HUES64 (cell line): ENCODE measurements around the gene KY.

Source experiments
- H3K27ac ChIP-seq: 2 replicates; pipeline ENCODE4 v1.7.0; 2013; ENCODE audit warnings: low read depth, low read length, inconsistent platforms
- H3K27me3 ChIP-seq: 2 replicates; pipeline ENCODE4 v1.6.1; 2013; ENCODE audit warnings: mild to moderate bottlenecking, low read length; ENCODE audit not compliant: insufficient read depth
- H3K36me3 ChIP-seq: 2 replicates; pipeline ENCODE4 v1.6.1; 2013; ENCODE audit warnings: mild to moderate bottlenecking, low read length; ENCODE audit not compliant: insufficient read depth
- H3K4me1 ChIP-seq: 2 replicates; pipeline ENCODE4 v1.6.1; 2013; ENCODE audit warnings: mild to moderate bottlenecking, low read length, moderate library complexity; ENCODE audit not compliant: insufficient read depth
- H3K4me3 ChIP-seq: 2 replicates; pipeline ENCODE4 v1.5.1; 2013; ENCODE audit warnings: mild to moderate bottlenecking, low read length, moderate library complexity
- H3K9ac ChIP-seq: 2 replicates; pipeline ENCODE4 v1.6.1; 2013; ENCODE audit warnings: mild to moderate bottlenecking, low read depth, low read length
- H3K9me3 ChIP-seq: 2 replicates; pipeline ENCODE4 v1.6.1; 2013; ENCODE audit warnings: low read depth, low read length; ENCODE audit not compliant: insufficient read depth
- WGBS: fragments of 150-250, 120-280 bp; methylation state at CpG from one replicate; pipeline ENCODE4 v1.1.7; 2013; ENCODE audit warnings: missing lambda C conversion rate; 5-methylcytosine and 5-hydroxymethylcytosine counted together

Gene KY

GRCh38 chr3:134667406-134667805 is 16.6 kb upstream of the KY start:
- Histone ChIP-seq H3K9me3 (no peaks in the 10 kb centered on the region), H3K4me1 (no peaks in the 10 kb centered on the region), H3K27ac (no peak overlapping the region), H3K9ac (no peak overlapping the region), H3K27me3 (no peaks in the 10 kb centered on the region; the same call in 1 of the 2 replicates), H3K4me3 (no peak overlapping the region), H3K36me3 (no peaks in the 10 kb centered on the region)
- 94% methylated on average over 3 of the region's 3 CpGs for WGBS

- no peak overlapping the region for H3K27ac ChIP-seq
- no peaks in the 10 kb centered on the region for H3K36me3 ChIP-seq
- H3K4me1 ChIP-seq: no peaks in the 10 kb centered on the region
- H3K27me3 ChIP-seq: no peaks in the 10 kb centered on the region; the same call in 1 of the 2 replicates
- no peak overlapping the region for H3K4me3 ChIP-seq
- no peaks in the 10 kb centered on the region for H3K9me3 ChIP-seq
- H3K9ac ChIP-seq: no peak overlapping the region
- 87% methylated on average over 9 of the region's 9 CpGs for WGBS
These were observed 16.1 kb upstream of the KY start for GRCh38 chr3:134666885-134667284.

DNA sequence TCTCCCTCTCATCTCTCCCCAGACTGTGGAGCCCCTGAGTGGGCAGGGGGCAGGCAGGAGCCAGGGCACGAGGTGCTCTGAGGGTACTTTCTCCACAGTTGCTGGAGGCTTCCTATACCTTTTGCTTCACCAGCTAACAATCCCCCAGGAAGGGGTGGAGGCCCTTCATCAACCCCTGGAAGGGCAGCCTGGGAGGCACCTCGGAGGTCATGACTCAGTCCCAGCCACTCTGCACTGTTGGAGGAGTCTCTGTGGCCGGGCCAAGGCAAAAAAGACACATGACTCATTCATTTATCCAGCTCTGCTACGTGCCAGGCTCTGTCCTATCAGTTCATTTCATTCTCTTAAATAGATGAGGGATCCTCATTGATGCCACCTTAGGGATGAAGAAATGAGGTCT is 15.6 kb upstream of the KY start:
- 78% methylated on average over 4 of the region's 4 CpGs for WGBS
- Histone ChIP-seq H3K9ac (no peak overlapping the region), H3K27me3 (no peaks in the 10 kb centered on the region; the same call in 1 of the 2 replicates), H3K4me1 (no peaks in the 10 kb centered on the region), H3K27ac (no peak overlapping the region), H3K9me3 (no peaks in the 10 kb centered on the region), H3K4me3 (no peak overlapping the region), H3K36me3 (no peaks in the 10 kb centered on the region)

DNA sequence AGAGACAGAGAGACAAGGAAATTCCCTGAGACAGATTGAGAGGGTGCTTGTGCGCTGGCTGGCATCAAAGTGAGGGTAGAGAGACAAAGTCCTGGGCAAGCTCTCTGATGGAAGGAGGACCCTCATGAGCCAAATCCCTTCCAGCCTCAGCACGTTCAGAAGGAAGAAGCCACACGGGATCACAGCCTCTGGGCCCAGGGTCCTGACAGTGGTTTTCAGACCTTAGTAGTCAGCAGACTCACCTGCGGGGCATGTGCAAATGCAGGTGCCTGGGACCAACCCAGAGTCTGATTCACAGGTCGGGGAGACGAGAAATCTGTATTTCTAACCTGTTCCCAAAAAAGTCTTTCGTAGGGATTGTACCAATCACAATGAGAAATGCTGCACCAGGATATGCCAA is 15.2 kb upstream of the KY start:
- H3K27me3 ChIP-seq: no peaks in the 10 kb centered on the region; the same call in 1 of the 2 replicates
- H3K9ac ChIP-seq: no peak overlapping the region
- WGBS: 85% methylated on average over 7 of the region's 7 CpGs
- no peaks in the 10 kb centered on the region for H3K36me3 ChIP-seq
- no peaks in the 10 kb centered on the region for H3K4me1 ChIP-seq
- H3K27ac ChIP-seq: no peak overlapping the region
- no peak overlapping the region for H3K4me3 ChIP-seq
- no peaks in the 10 kb centered on the region for H3K9me3 ChIP-seq

GRCh38 chr3:134665243-134665642 is 14.4 kb upstream of the KY start:
- Histone ChIP-seq H3K9me3 (no peaks in the 10 kb centered on the region), H3K4me3 (no peak overlapping the region), H3K27ac (no peak overlapping the region), H3K36me3 (no peaks in the 10 kb centered on the region), H3K4me1 (no peaks in the 10 kb centered on the region), H3K27me3 (no peaks in the 10 kb centered on the region; the same call in 1 of the 2 replicates), H3K9ac (no peak overlapping the region)
- WGBS: 69% methylated on average over 6 of the region's 6 CpGs

DNA sequence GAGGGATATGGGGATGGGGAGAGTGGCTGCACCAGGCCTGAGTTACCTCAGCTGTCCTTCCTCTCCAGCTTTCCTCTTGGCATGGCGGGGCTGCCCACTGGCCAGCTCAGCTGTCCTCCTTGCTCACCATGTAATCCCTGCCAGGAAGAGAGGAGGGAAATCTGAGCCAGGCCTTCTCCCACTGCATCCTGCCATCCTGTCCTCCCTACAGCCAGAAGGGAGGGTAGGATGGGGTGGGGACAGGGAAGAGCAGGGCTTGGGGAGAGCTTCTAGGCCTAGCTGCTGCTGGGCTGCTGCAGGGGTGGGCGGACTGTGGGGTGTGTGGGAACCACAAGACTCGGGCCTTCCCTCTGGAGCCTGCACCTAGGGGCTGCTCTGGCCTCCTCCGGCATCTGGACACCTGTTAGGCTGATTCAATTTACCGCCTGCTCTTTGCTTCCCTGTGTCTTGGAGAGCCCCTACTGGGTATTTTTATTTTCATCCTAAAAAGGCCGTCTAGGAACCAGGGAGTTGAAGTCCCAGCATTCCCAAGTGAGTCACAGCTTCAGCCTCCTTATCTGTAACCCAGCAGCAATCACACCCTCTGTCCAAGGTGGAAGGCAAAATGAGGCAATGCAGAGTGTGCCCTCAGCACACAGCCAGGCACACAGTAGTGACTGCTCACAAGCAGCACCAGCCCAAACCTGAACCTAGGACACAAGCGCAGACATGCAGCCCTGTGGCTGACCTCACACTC is 13.1 kb upstream of the KY start:
- no peaks in the 10 kb centered on the region for H3K36me3 ChIP-seq
- no peak overlapping the region for H3K27ac ChIP-seq
- H3K9me3 ChIP-seq: no peaks in the 10 kb centered on the region
- peaks cover 7% of the 10 kb centered on the region for H3K27me3 ChIP-seq
- H3K4me1 ChIP-seq: no peaks in the 10 kb centered on the region
- no peak overlapping the region for H3K4me3 ChIP-seq
- WGBS: 84% methylated on average over 7 of the region's 7 CpGs
- H3K9ac ChIP-seq: no peak overlapping the region

GRCh38 chr3:134660046-134660441 is 9.2 kb upstream of the KY start:
- H3K36me3 ChIP-seq: no peaks in the 10 kb centered on the region
- no peak overlapping the region for H3K4me3 ChIP-seq
- no peak overlapping the region for H3K27ac ChIP-seq
- 95% methylated on average over 5 of the region's 5 CpGs for WGBS
- H3K4me1 ChIP-seq: no peaks in the 10 kb centered on the region
- no peak overlapping the region for H3K9ac ChIP-seq
- H3K27me3 ChIP-seq: peaks cover 24% of the 10 kb centered on the region
- H3K9me3 ChIP-seq: no peaks in the 10 kb centered on the region

- Histone ChIP-seq H3K4me1 (no peaks in the 10 kb centered on the region), H3K4me3 (no peak overlapping the region), H3K36me3 (no peaks in the 10 kb centered on the region), H3K9me3 (no peaks in the 10 kb centered on the region), H3K27ac (no peak overlapping the region), H3K9ac (no peak overlapping the region), H3K27me3 (peaks cover 29% of the 10 kb centered on the region)
- 87% methylated on average over 15 of the region's 15 CpGs for WGBS
These were observed 8.7 kb upstream of the KY start for GRCh38 chr3:134659391-134660045.

DNA sequence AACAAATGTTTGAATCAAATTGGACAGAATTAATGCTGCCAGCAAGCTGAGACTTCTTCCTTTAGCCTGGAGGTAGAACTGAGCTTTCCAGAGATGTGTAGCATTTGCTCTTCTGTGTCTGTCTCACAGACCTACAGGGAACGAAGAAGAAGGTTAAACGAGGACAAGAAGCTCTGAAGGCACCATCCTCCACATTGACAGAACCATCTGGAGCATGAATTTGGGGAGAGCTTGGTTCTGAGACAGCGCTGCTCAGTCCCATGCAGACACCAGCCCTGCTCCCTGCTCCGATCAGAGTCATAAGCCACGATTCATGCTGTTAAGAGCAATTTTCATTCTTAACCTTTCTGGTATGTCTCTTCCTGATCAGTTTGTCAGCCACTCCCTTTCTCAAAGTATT is 7.7 kb upstream of the KY start:
- H3K9me3 ChIP-seq: no peaks in the 10 kb centered on the region
- H3K36me3 ChIP-seq: no peaks in the 10 kb centered on the region
- H3K27me3 ChIP-seq: peaks cover 39% of the 10 kb centered on the region
- H3K9ac ChIP-seq: no peak overlapping the region
- no peak overlapping the region for H3K4me3 ChIP-seq
- 94% methylated on average over 5 of the region's 5 CpGs for WGBS
- no peaks in the 10 kb centered on the region for H3K4me1 ChIP-seq
- no peak overlapping the region for H3K27ac ChIP-seq

- no peaks in the 10 kb centered on the region for H3K36me3 ChIP-seq
- no peak overlapping the region for H3K4me3 ChIP-seq
- 88% methylated on average over 7 of the region's 7 CpGs for WGBS
- H3K9me3 ChIP-seq: no peaks in the 10 kb centered on the region
- 0 out of 2 replicates have a peak, but pooled peaks cover 6% of the 10 kb centered on the region for H3K4me1 ChIP-seq
- H3K27me3 ChIP-seq: peaks cover 61% of the 10 kb centered on the region
- H3K27ac ChIP-seq: no peak overlapping the region
- H3K9ac ChIP-seq: no peak overlapping the region
These were observed 5.5 kb upstream of the KY start for GRCh38 chr3:134656211-134656800.

DNA sequence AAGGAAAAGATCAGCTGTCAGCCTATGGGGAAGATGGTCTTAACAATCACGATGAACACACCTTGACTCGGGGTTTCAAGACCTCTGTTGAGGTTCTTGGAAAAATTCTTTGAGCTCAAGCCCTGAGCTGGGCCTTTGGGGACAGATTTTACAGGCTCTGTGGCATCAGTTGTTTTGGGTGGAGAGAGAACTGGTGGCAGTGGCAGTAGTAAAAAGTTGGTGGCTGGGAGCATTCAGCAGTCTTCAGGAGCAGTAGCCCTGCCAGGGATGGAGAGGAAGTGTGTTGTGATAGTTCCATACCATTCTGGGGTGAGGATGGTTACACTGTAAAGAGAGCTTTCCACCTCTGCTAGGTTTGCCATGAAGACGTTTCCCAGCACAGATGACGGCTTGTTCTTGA is 4.9 kb upstream of the KY start:
- H3K27me3 ChIP-seq: peaks cover 67% of the 10 kb centered on the region

More for the DNA sequence above, 4.9 kb upstream of the KY start:
- WGBS: 90% methylated on average over 4 of the region's 4 CpGs
- no peaks in the 10 kb centered on the region for H3K36me3 ChIP-seq
- H3K27ac ChIP-seq: no peak overlapping the region
- 0 out of 2 replicates have a peak, but pooled peaks cover 7% of the 10 kb centered on the region for H3K4me1 ChIP-seq
- H3K4me3 ChIP-seq: no peak overlapping the region
- no peak overlapping the region for H3K9ac ChIP-seq
- no peaks in the 10 kb centered on the region for H3K9me3 ChIP-seq
